IMR-90 (cell line): ENCODE data around the gene PRDM15. TPM values are rescaled to one million over a fixed set of nuclear protein-coding genes. Genes with fewer than 3 reads are reported as not detected.

Experiments
- ATAC-seq: fragments of 200-7000 bp; cut with Tn5 transposase; 2 replicates; pipeline ENCODE4 v1.9.1; 2020; ENCODE audit warnings: low read depth, mild to moderate bottlenecking, moderate library complexity
- BruUV-seq: library from RNA; stranded (reverse); fragments of 400-500 nt; replicated peaks from 2 replicates; lab custom pipeline; 2021; lab: Mats Ljungman, UMichigan
- CTCF ChIA-PET: fragments of 300-600 bp; formaldehyde crosslinking; extraction: SDS; loops from one replicate; lab custom pipeline; 2021; ENCODE audit warnings: antibody characterized with exemption; lab: Yijun Ruan, JAX
- POLR2A ChIA-PET: fragments of 300-600 bp; sonication (Branson Sonifier 250); formaldehyde crosslinking; loops from one replicate; lab custom pipeline; 2022; ENCODE audit warnings: antibody characterized with exemption; ENCODE audit not compliant: unreplicated experiment; lab: Charles Lee
- DNase-seq: peaks from one replicate; pipeline ENCODE4 v3.0.0; 2013
- H2AFZ ChIP-seq: replicated peaks from 2 replicates; pipeline ENCODE3; 2013; ENCODE audit warnings: low read length, mild to moderate bottlenecking; ENCODE audit not compliant: poor library complexity
- H2AK5ac ChIP-seq: 2 replicates; pipeline ENCODE4 v1.6.1; 2013; ENCODE audit warnings: low read depth, low read length, inconsistent platforms
- H2AK9ac ChIP-seq: replicated peaks from 2 replicates; pipeline ENCODE3; 2013; ENCODE audit warnings: mild to moderate bottlenecking, low read depth, low read length, moderate library complexity; ENCODE audit not compliant: poor library complexity
- H2BK120ac ChIP-seq: 2 replicates; pipeline ENCODE4 v1.6.1; 2013; ENCODE audit warnings: low read depth, low read length, inconsistent platforms
- H2BK15ac ChIP-seq: 3 replicates; pipeline ENCODE4 v1.6.1; 2013; ENCODE audit warnings: low read depth, low read length, inconsistent platforms
- H2BK20ac ChIP-seq: 2 replicates; pipeline ENCODE4 v1.6.1; 2013; ENCODE audit warnings: low read depth, mild to moderate bottlenecking, inconsistent platforms, low read length, moderate library complexity
- H2BK5ac ChIP-seq: 2 replicates; pipeline ENCODE4 v1.6.1; 2013; ENCODE audit warnings: mild to moderate bottlenecking, low read depth, low read length, inconsistent platforms; ENCODE audit not compliant: poor library complexity, severe bottlenecking
- H3K14ac ChIP-seq: replicated peaks from 2 replicates; pipeline ENCODE4 v1.6.1; 2013; ENCODE audit warnings: low read depth, low read length, inconsistent platforms
- H3K18ac ChIP-seq: 2 replicates; pipeline ENCODE4 v1.6.1; 2013; ENCODE audit warnings: low read depth, low read length, control low read depth
- H3K23ac ChIP-seq: 2 replicates; pipeline ENCODE4 v1.6.1; 2013; ENCODE audit warnings: low read depth, low read length, inconsistent platforms
- H3K27ac ChIP-seq: 2 replicates; pipeline ENCODE4 v1.5.1; 2013; ENCODE audit warnings: mild to moderate bottlenecking, control low read depth, low read length; ENCODE audit not compliant: insufficient read depth
- H3K27me3 ChIP-seq: 2 replicates; pipeline ENCODE4 v1.6.1; 2013; ENCODE audit warnings: low read length; ENCODE audit not compliant: control insufficient read depth, insufficient read depth
- H3K36me3 ChIP-seq: 2 replicates; pipeline ENCODE4 v1.6.1; 2013; ENCODE audit warnings: low read length, mixed read lengths; ENCODE audit not compliant: control insufficient read depth, insufficient read depth
- H3K4ac ChIP-seq: 2 replicates; pipeline ENCODE4 v1.6.1; 2013; ENCODE audit warnings: low read depth, low read length, inconsistent platforms
- H3K4me1 ChIP-seq: 2 replicates; pipeline ENCODE4 v1.6.1; 2013; ENCODE audit warnings: low read length, mixed read lengths; ENCODE audit not compliant: control insufficient read depth, insufficient read depth
- H3K4me2 ChIP-seq: 2 replicates; pipeline ENCODE4 v1.6.1; 2013; ENCODE audit warnings: low read depth, mild to moderate bottlenecking, control low read depth, low read length, moderate library complexity
- H3K4me3 ChIP-seq: 2 replicates; pipeline ENCODE4 v1.5.1; 2013; ENCODE audit warnings: low read depth, mild to moderate bottlenecking, control low read depth, low read length, moderate library complexity; ENCODE audit not compliant: insufficient read depth
- H3K56ac ChIP-seq: 2 replicates; pipeline ENCODE4 v1.6.1; 2013; ENCODE audit warnings: low read length, inconsistent platforms; ENCODE audit not compliant: insufficient read depth; ENCODE audit errors: extremely low read depth
- H3K79me1 ChIP-seq, 2 experiments: 2 replicates each; pipeline ENCODE4 v1.6.1; 2013; ENCODE audit warnings: low read length in 2 of 2, inconsistent platforms in 1 of 2, low read depth in 1 of 2
- H3K9ac ChIP-seq: 2 replicates; pipeline ENCODE4 v1.6.1; 2013; ENCODE audit warnings: low read depth, low read length, control low read depth
- H3K9me1 ChIP-seq: 2 replicates; pipeline ENCODE4 v1.6.1; 2013; ENCODE audit warnings: low read length, inconsistent platforms; ENCODE audit not compliant: insufficient read depth
- H3K9me3 ChIP-seq: 2 replicates; pipeline ENCODE4 v1.6.1; 2013; ENCODE audit warnings: low read length; ENCODE audit not compliant: control insufficient read depth, insufficient read depth
- H4K20me1 ChIP-seq: 2 replicates; pipeline ENCODE4 v1.6.1; 2013; ENCODE audit warnings: low read length, inconsistent platforms; ENCODE audit not compliant: insufficient read depth
- H4K5ac ChIP-seq: 2 replicates; pipeline ENCODE4 v1.6.1; 2013; ENCODE audit warnings: mild to moderate bottlenecking, low read depth, low read length, control low read depth
- H4K8ac ChIP-seq, 2 experiments: 2 replicates each; pipeline ENCODE4 v1.6.1; 2013; ENCODE audit warnings: low read depth in 2 of 2, low read length in 2 of 2, control low read depth in 1 of 2, inconsistent platforms in 1 of 2
- H4K91ac ChIP-seq: 2 replicates; pipeline ENCODE4 v1.6.1; 2013; ENCODE audit warnings: low read depth, low read length, inconsistent platforms; ENCODE audit not compliant: insufficient read depth
- BHLHE40 ChIP-seq: fragments of 150-350 bp; IDR thresholded peaks from 2 replicates; pipeline ENCODE4 v1.6.1; 2016; ENCODE audit warnings: mild to moderate bottlenecking, low read depth, low read length
- CEBPB ChIP-seq: IDR thresholded peaks from 2 replicates; pipeline ENCODE4 v1.6.1; 2012; ENCODE audit warnings: low read depth, low read length, improper control_type of control experiment
- CHD1 ChIP-seq: IDR thresholded peaks from 2 replicates; pipeline ENCODE4 v1.6.1; 2012; ENCODE audit warnings: low read depth, low read length, improper control_type of control experiment
- FOS ChIP-seq: fragments of 150-350 bp; IDR thresholded peaks from 2 replicates; pipeline ENCODE4 v1.6.1; 2016; ENCODE audit warnings: low read depth, low read length
- MAFK ChIP-seq: IDR thresholded peaks from 2 replicates; pipeline ENCODE4 v1.6.1; 2012; ENCODE audit warnings: low read depth, low read length, improper control_type of control experiment
- MAZ ChIP-seq: IDR thresholded peaks from 2 replicates; pipeline ENCODE4 v1.6.1; 2012; ENCODE audit warnings: low read depth, mild to moderate bottlenecking, low read length, improper control_type of control experiment, moderate library complexity, borderline replicate concordance
- MXI1 ChIP-seq: IDR thresholded peaks from 2 replicates; pipeline ENCODE4 v1.6.1; 2012; ENCODE audit warnings: low read depth, mild to moderate bottlenecking, low read length, moderate library complexity, borderline replicate concordance
- NFE2L2 ChIP-seq: fragments of 150-350 bp; IDR thresholded peaks from 2 replicates; pipeline ENCODE4 v1.6.1; 2016; ENCODE audit warnings: low read depth, mild to moderate bottlenecking, low read length
- POLR2A ChIP-seq: IDR thresholded peaks from 2 replicates; pipeline ENCODE4 v1.6.1; 2012; ENCODE audit warnings: mild to moderate bottlenecking, low read depth, low read length
- RAD21 ChIP-seq: IDR thresholded peaks from 2 replicates; pipeline ENCODE4 v1.6.1; 2012; ENCODE audit warnings: low read length, improper control_type of control experiment
- RCOR1 ChIP-seq: IDR thresholded peaks from 2 replicates; pipeline ENCODE4 v1.6.1; 2012; ENCODE audit warnings: mild to moderate bottlenecking, low read length, improper control_type of control experiment; ENCODE audit not compliant: insufficient replicate concordance
- RFX5 ChIP-seq: IDR thresholded peaks from 2 replicates; pipeline ENCODE4 v1.8.0; 2012; ENCODE audit warnings: low read depth, mild to moderate bottlenecking, low read length, moderate library complexity
- SMC3 ChIP-seq: fragments of 150-350 bp; IDR thresholded peaks from 2 replicates; pipeline ENCODE4 v1.6.1; 2016; ENCODE audit warnings: low read depth, mild to moderate bottlenecking, antibody characterized with exemption, low read length, moderate library complexity
- WGBS, 2 experiments: methylation state at CpG; one replicate each; pipeline versions ENCODE4 v1.1.5 to v1.1.7; 2013; ENCODE audit warnings: missing lambda C conversion rate in 2 of 2; ENCODE audit not compliant: insufficient read length in 1 of 2; ENCODE audit errors: extremely low coverage in 2 of 2; 5-methylcytosine and 5-hydroxymethylcytosine counted together
- dilution Hi-C: fragments of 300-500 bp; cut with HindIII; formaldehyde crosslinking; loops from one replicate; pipeline ENCODE4 v1.14.3; 2018; ENCODE audit warnings: low sequenced_read_pairs; ENCODE audit not compliant: unreplicated experiment
- in situ Hi-C: fragments of 300-500 bp; cut with MboI; formaldehyde crosslinking; loops from 3 replicates; pipeline ENCODE4 v1.14.3; 2019; ENCODE audit warnings: low sequenced_read_pairs, inconsistent platforms, mixed read lengths
- intact Hi-C: fragments of 100-400 bp; cut with micrococcal nuclease; formaldehyde crosslinking; loops from 2 replicates; pipeline ENCODE4 v1.10.0; 2022
- polyA plus RNA-seq, 3 experiments: library from polyadenylated mRNA; depleted of rRNA; stranded (reverse); fragments of >200 nt; gene quantifications; 2 replicates each; pipeline ENCODE4 v1.2.3, GENCODE V29; 2012; ENCODE audit warnings: low replicate concordance in 1 of 3
- total RNA-seq: library from RNA; depleted of rRNA; stranded (reverse); fragments of >200 nt; gene quantifications from 2 replicates; pipeline ENCODE4 v1.2.3, GENCODE V29; 2012
- TF ChIP-seq, protein P1 (sequence below): fragments of 150-350 bp; IDR thresholded peaks from 2 replicates; pipeline ENCODE4 v1.6.1; 2016; ENCODE audit warnings: low read depth, mild to moderate bottlenecking, low read length, moderate library complexity, borderline replicate concordance
- TF ChIP-seq, protein P2 (sequence below): fragments of 150-350 bp; IDR thresholded peaks from 2 replicates; pipeline ENCODE4 v1.6.1; 2017; ENCODE audit warnings: mild to moderate bottlenecking, antibody characterized with exemption, low read length, low read depth
- TF ChIP-seq, protein P3 (sequence below): conservative IDR thresholded peaks from 2 replicates; pipeline ENCODE4 v1.5.1; 2012; ENCODE audit warnings: mild to moderate bottlenecking, low read depth, low read length, improper control_type of control experiment

Gene PRDM15
- total and polyA plus RNA-seq, 2 of the 4 experiments (the other 2 are of a cell fraction): 7.3 to 8.8 TPM

DNA sequence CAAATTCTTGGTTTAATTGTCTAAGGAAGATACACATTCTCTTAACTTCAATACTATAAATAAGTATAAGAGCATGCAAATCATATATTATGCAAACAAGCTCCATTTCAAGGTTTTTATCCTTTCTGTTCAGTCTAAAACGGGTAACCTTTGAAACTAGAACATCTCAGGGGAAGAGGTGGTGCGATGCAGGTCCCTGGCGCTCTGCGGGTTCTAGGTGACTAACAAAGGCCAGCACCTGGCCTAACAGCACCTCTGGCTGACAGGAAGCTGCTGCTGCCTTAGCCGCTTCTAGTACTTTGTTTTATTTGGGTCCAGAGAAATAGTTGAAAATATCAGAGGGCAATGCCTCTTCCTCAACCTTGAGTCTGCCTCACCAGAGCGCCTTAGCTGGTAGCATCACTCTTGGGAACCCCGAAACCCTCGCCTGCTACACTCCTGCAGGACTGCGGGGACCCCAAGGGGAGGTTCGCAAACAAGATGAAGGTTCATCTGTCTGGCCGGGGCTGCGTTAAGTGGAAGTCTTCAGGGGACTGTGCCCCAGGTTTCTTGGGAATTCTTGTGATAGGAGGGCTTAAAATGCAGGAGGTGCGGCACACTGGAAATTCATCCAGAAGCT lies 45.5 kb downstream of the PRDM15 start:
- Histone ChIP-seq H3K36me3 (peaks cover 19% of the 10 kb centered on the region), H3K56ac (no peak overlapping the region), H4K20me1 (no peaks in the 10 kb centered on the region), H3K79me1 (peaks cover 0 to 7% of the 10 kb centered on the region in 2 experiments; a peak in 3 of 4 replicates), H4K91ac (no peak overlapping the region), H3K4me3 (no peak overlapping the region), H2BK15ac (no peak overlapping the region), H4K5ac (no peak overlapping the region), H2AFZ (no peak overlapping the region), H3K4ac (no peak overlapping the region), H3K4me2 (no peak overlapping the region), H4K8ac (no peak overlapping the region), H3K27ac (no peak overlapping the region), H2AK9ac (peak overlapping the region; percentile 37), H3K14ac (no peak overlapping the region), H3K9me3 (no peaks in the 10 kb centered on the region), H3K18ac (no peak overlapping the region), H3K23ac (no peak overlapping the region), H3K4me1 (no peaks in the 10 kb centered on the region), H3K9me1 (peaks cover 12% of the 10 kb centered on the region), H2BK120ac (no peak overlapping the region), H3K27me3 (no peaks in the 10 kb centered on the region), H2BK5ac (no peak overlapping the region), H3K9ac (no peak overlapping the region), H2AK5ac (no peak overlapping the region), H2BK20ac (no peak overlapping the region)
- in situ Hi-C loops (no loop called here), intact Hi-C loops (no loop called here), dilution Hi-C loops (no loop called here)
- no peak for ATAC-seq
- no peak for DNase-seq
- WGBS, 2 experiments: 100% methylated on average over 7 of the region's 13 CpGs; no CpG with 5 or more reads in 1 of the 2 experiments
- BruUV-seq: no TSS peak
- POLR2A ChIA-PET: no interaction called here
- CTCF ChIA-PET: no interaction called here
- TF ChIP-seq, protein P1, sequence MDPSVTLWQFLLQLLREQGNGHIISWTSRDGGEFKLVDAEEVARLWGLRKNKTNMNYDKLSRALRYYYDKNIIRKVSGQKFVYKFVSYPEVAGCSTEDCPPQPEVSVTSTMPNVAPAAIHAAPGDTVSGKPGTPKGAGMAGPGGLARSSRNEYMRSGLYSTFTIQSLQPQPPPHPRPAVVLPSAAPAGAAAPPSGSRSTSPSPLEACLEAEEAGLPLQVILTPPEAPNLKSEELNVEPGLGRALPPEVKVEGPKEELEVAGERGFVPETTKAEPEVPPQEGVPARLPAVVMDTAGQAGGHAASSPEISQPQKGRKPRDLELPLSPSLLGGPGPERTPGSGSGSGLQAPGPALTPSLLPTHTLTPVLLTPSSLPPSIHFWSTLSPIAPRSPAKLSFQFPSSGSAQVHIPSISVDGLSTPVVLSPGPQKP: no peak
- TF ChIP-seq CEBPB (no peak), FOS (no peak), BHLHE40 (no peak), NFE2L2 (no peak), MAFK (no peak), MAZ (no peak), SMC3 (no peak), RAD21 (no peak), RFX5 (no peak), MXI1 (no peak), CHD1 (no peak), RCOR1 (no peak), POLR2A (no peak)
- TF ChIP-seq, protein P2, sequence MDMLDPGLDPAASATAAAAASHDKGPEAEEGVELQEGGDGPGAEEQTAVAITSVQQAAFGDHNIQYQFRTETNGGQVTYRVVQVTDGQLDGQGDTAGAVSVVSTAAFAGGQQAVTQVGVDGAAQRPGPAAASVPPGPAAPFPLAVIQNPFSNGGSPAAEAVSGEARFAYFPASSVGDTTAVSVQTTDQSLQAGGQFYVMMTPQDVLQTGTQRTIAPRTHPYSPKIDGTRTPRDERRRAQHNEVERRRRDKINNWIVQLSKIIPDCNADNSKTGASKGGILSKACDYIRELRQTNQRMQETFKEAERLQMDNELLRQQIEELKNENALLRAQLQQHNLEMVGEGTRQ: no peak
- TF ChIP-seq, protein P3, sequence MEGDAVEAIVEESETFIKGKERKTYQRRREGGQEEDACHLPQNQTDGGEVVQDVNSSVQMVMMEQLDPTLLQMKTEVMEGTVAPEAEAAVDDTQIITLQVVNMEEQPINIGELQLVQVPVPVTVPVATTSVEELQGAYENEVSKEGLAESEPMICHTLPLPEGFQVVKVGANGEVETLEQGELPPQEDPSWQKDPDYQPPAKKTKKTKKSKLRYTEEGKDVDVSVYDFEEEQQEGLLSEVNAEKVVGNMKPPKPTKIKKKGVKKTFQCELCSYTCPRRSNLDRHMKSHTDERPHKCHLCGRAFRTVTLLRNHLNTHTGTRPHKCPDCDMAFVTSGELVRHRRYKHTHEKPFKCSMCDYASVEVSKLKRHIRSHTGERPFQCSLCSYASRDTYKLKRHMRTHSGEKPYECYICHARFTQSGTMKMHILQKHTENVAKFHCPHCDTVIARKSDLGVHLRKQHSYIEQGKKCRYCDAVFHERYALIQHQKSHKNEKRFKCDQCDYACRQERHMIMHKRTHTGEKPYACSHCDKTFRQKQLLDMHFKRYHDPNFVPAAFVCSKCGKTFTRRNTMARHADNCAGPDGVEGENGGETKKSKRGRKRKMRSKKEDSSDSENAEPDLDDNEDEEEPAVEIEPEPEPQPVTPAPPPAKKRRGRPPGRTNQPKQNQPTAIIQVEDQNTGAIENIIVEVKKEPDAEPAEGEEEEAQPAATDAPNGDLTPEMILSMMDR: no peak
